ENCODE measurements around the gene ADARB1.

DNA sequence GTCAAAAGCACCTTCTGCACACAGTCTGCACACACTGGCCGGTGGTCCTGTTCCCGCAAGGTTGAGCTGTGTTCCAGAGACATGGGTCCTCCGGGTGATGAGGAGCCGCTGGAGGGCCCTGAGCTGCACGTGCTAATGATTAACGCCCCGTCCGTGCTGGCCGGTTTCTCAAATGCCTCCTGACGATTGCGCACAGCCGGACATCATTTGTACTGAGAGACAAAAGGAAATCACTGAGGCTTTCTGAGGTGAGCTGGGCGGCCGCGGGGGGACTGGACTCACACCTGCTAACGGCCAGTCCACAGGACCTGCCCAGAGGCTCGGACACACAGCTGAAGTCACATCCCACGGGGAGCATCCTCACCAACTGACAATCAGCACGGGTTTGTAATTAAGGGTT lies 184.1 kb downstream of the ADARB1 start:
- TF ChIP-seq, protein P1, sequence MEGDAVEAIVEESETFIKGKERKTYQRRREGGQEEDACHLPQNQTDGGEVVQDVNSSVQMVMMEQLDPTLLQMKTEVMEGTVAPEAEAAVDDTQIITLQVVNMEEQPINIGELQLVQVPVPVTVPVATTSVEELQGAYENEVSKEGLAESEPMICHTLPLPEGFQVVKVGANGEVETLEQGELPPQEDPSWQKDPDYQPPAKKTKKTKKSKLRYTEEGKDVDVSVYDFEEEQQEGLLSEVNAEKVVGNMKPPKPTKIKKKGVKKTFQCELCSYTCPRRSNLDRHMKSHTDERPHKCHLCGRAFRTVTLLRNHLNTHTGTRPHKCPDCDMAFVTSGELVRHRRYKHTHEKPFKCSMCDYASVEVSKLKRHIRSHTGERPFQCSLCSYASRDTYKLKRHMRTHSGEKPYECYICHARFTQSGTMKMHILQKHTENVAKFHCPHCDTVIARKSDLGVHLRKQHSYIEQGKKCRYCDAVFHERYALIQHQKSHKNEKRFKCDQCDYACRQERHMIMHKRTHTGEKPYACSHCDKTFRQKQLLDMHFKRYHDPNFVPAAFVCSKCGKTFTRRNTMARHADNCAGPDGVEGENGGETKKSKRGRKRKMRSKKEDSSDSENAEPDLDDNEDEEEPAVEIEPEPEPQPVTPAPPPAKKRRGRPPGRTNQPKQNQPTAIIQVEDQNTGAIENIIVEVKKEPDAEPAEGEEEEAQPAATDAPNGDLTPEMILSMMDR (IDR thresholded peaks at IDR 0.05): no peak
- TF ChIP-seq POLR2A (IDR thresholded peaks at IDR 0.05; ENCODE audit: low read depth) (no peak), POLR2AphosphoS5 (IDR thresholded peaks at IDR 0.05) (no peak), EP300 (IDR thresholded peaks at IDR 0.05) (no peak)
